GM13976 (cell line): Measurements from ENCODE around the gene PTTG2.

Experiments used
- DNase-seq: peaks from one replicate; pipeline ENCODE4 v3.0.0; 2012; ENCODE audit warnings: low spot score
- CTCF ChIP-seq: IDR thresholded peaks from 2 replicates; pipeline ENCODE4 v1.5.1; 2012; ENCODE audit warnings: borderline replicate concordance, mild to moderate bottlenecking; ENCODE audit not compliant: insufficient read depth; ENCODE audit errors: extremely low read depth, missing control alignments, control extremely low read depth
- in situ Hi-C: fragments of 300-500 bp; cut with MboI; formaldehyde crosslinking; loops from one replicate; pipeline ENCODE4 v1.12.0; 2022; ENCODE audit warnings: low sequenced_read_pairs, mixed read lengths, inconsistent platforms; ENCODE audit not compliant: unreplicated experiment

The PTTG2 gene

GRCh38 chr4:37938208-37938607, 22.0 kb upstream of the PTTG2 start:
- in situ Hi-C loops: no loop called here
- TF ChIP-seq CTCF: no peak
- no peak for DNase-seq

GRCh38 chr4:37946503-37947179, 13.6 kb upstream of the PTTG2 start:
- no peak for TF ChIP-seq CTCF
- in situ Hi-C loops: no loop called here
- no peak for DNase-seq

- DNase-seq: no peak
- in situ Hi-C loops: no loop called here
- TF ChIP-seq CTCF: no peak
Measured at GRCh38 chr4:37948542-37948941, 11.7 kb upstream of the PTTG2 start.

- DNase-seq: no peak
- TF ChIP-seq CTCF: no peak
- in situ Hi-C loops: no loop called here
Measured at GRCh38 chr4:37949636-37950426, 10.4 kb upstream of the PTTG2 start.

GRCh38 chr4:37951461-37952352, 8.5 kb upstream of the PTTG2 start:
- no peak for TF ChIP-seq CTCF
- in situ Hi-C loops: no loop called here
- DNase-seq: no peak

GRCh38 chr4:37953156-37953555, 7.0 kb upstream of the PTTG2 start:
- in situ Hi-C loops: no loop called here
- no peak for DNase-seq
- no peak for TF ChIP-seq CTCF
